ENCODE results near the gene KSR2. TPM values are rescaled to one million over a fixed set of nuclear protein-coding genes. Genes with fewer than 3 reads are reported as not detected.
"Not testable (repeated sequence)": the region's sequence is repeated elsewhere in the genome, so short reads cannot be mapped to it uniquely, and the experiment has no call there.

Gene KSR2
- total and polyA plus RNA-seq, 2 of the 4 experiments (the other 2 are of a cell fraction): not detected

- H3K4me1 ChIP-seq (ENCODE audit: control insufficient read depth, insufficient read depth, low read length); H3K36me3 ChIP-seq (ENCODE audit: control insufficient read depth, insufficient read depth, low read length); H3K4me2 ChIP-seq (ENCODE audit: low read depth, low read length); BruUV-seq (replicated peaks); H2BK120ac ChIP-seq (ENCODE audit: low read depth, low read length); H3K23ac ChIP-seq (ENCODE audit: low read depth, low read length); H3K79me1 ChIP-seq (ENCODE audit: low read depth in 1 of 2, low read length in 2 of 2); H3K9ac ChIP-seq (ENCODE audit: low read depth, low read length); H3K56ac ChIP-seq (ENCODE audit: extremely low read depth, insufficient read depth, low read length); CTCF ChIA-PET; intact Hi-C loops (cut with micrococcal nuclease); H2BK5ac ChIP-seq (ENCODE audit: low read depth, low read length, poor library complexity, severe bottlenecking); ATAC-seq (ENCODE audit: low read depth); H4K8ac ChIP-seq (ENCODE audit: low read depth in 2 of 2, low read length in 2 of 2); H2AK5ac ChIP-seq (ENCODE audit: low read depth, low read length); POLR2A ChIA-PET (ENCODE audit: unreplicated experiment); H3K27ac ChIP-seq (ENCODE audit: insufficient read depth, low read length); H4K20me1 ChIP-seq (ENCODE audit: insufficient read depth, low read length); H3K27me3 ChIP-seq (ENCODE audit: control insufficient read depth, insufficient read depth, low read length); in situ Hi-C loops (cut with MboI; ENCODE audit: low sequenced_read_pairs); H3K9me1 ChIP-seq (ENCODE audit: insufficient read depth, low read length); H3K14ac ChIP-seq (replicated peaks; ENCODE audit: low read depth, low read length); H2AFZ ChIP-seq (replicated peaks; ENCODE audit: low read length, poor library complexity); H2AK9ac ChIP-seq (replicated peaks; ENCODE audit: low read depth, low read length, poor library complexity); dilution Hi-C loops (cut with HindIII; ENCODE audit: low sequenced_read_pairs, unreplicated experiment); H4K5ac ChIP-seq (ENCODE audit: low read depth, low read length); H2BK15ac ChIP-seq (ENCODE audit: low read depth, low read length); H3K4me3 ChIP-seq (ENCODE audit: insufficient read depth, low read depth, low read length); DNase-seq; H4K91ac ChIP-seq (ENCODE audit: insufficient read depth, low read depth, low read length); H3K18ac ChIP-seq (ENCODE audit: low read depth, low read length); H2BK20ac ChIP-seq (ENCODE audit: low read depth, low read length); H3K4ac ChIP-seq (ENCODE audit: low read depth, low read length): not testable (repeated sequence)
- peaks cover 14% of the 10 kb centered on the region for H3K9me3 ChIP-seq (ENCODE audit: control insufficient read depth, insufficient read depth, low read length)
- 40% methylated on average over 3 of the region's 7 CpGs; no CpG with 5 or more reads in 1 of the 2 experiments for WGBS, 2 experiments (ENCODE audit: extremely low coverage in 2 of 2, insufficient read length in 1 of 2)
Observed at GRCh38 chr12:117628711-117629110, 340.1 kb downstream of the KSR2 start.

Data from IMR-90 (cell line).